Thyroid gland (tissue), 4 donors: Measurements from ENCODE around the gene PTPRN2.

ENCODE experiments used
- POLR2A ChIP-seq, 2 donors: fragments of 450-650 bp; IDR thresholded peaks; one replicate each; pipeline ENCODE4 v1.6.1; 2017; ENCODE audit warnings: antibody characterized with exemption in 2 of 2, mild to moderate bottlenecking in 2 of 2, moderate library complexity in 1 of 2
- TF ChIP-seq, protein P1 (sequence below), 6 experiments: fragments of 200-600 bp in 3 of 6; fragments of 450-650 bp in 3 of 6; sonication (generic) in 3 of 6; IDR thresholded peaks; one replicate each; pipeline ENCODE4 v1.5.1; 2016 to 2019; ENCODE audit warnings: antibody characterized with exemption in 6 of 6, mild to moderate bottlenecking in 2 of 6, inconsistent platforms in 1 of 6, moderate library complexity in 1 of 6

DNA sequence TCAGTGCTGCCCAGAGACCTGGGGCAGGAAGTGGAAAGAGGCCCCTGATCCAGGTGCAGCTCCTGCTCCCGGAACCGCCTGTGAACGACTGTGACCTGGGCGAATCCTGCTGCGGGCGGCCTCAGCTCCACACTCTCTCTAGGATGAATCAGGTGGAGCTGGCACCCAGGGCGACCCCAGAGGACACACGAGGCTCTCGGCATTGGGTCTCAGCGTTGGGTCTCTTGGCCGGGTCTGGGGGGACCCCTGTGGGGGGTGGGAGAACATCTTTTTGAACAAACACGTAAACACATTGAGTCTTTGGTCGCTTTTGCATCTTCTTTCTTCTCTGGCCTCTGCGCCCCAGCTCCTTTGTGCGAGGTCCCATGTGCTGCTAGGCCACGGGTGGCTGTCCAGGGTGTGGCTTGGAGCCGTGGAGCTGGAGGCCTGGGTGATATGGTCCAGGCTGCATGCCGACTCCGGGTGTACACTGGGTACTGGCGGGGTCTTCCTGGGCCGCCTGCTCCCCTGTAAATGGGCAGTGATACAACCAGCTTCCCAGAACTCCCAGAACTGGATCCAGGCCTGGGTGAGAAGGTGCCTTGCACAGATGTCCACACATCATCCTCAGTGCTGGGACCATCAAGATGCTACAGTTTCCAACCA lies 815.0 kb downstream of the PTPRN2 start:
- TF ChIP-seq POLR2A (IDR thresholded peaks at IDR 0.05): no peak
- TF ChIP-seq, protein P1, sequence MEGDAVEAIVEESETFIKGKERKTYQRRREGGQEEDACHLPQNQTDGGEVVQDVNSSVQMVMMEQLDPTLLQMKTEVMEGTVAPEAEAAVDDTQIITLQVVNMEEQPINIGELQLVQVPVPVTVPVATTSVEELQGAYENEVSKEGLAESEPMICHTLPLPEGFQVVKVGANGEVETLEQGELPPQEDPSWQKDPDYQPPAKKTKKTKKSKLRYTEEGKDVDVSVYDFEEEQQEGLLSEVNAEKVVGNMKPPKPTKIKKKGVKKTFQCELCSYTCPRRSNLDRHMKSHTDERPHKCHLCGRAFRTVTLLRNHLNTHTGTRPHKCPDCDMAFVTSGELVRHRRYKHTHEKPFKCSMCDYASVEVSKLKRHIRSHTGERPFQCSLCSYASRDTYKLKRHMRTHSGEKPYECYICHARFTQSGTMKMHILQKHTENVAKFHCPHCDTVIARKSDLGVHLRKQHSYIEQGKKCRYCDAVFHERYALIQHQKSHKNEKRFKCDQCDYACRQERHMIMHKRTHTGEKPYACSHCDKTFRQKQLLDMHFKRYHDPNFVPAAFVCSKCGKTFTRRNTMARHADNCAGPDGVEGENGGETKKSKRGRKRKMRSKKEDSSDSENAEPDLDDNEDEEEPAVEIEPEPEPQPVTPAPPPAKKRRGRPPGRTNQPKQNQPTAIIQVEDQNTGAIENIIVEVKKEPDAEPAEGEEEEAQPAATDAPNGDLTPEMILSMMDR (IDR thresholded peaks at IDR 0.05): no peak
